CD4-positive, alpha-beta T cell treated with Interleukin-4 for 1 hour (primary cell): ENCODE results near the gene TBPL2.
"Not testable (repeated sequence)": the region's sequence is repeated elsewhere in the genome, so short reads cannot be mapped to it uniquely, and the experiment has no call there.

Experiments
- DNase-seq, 2 donors: peaks; one replicate each; pipeline ENCODE4 v3.0.0-alpha.2; 2020 to 2022

TBPL2 gene

GRCh38 chr14:55440385-55440784 lies at the start of gene TBPL2:
TBPL2 (minus strand) TSS chr14:55440616; CDS start chr14:55440449, 167 bp downstream.
- DNase-seq: no peak

- no peak for DNase-seq
These were observed 47.8 kb upstream of the TBPL2 start for GRCh38 chr14:55488204-55488603.

- DNase-seq: no peak
These were observed 42.7 kb upstream of the TBPL2 start for GRCh38 chr14:55482936-55483605.

GRCh38 chr14:55481769-55482168 lies 41.4 kb upstream of the TBPL2 start:
- DNase-seq: no peak

- DNase-seq: no peak
These were observed 37.3 kb upstream of the TBPL2 start for GRCh38 chr14:55477680-55478079.

- not testable (repeated sequence) for DNase-seq
These were observed 36.0 kb upstream of the TBPL2 start for GRCh38 chr14:55476448-55476847.

GRCh38 chr14:55473786-55474185 lies 33.4 kb upstream of the TBPL2 start:
- DNase-seq: no peak

GRCh38 chr14:55470025-55470424 lies 29.6 kb upstream of the TBPL2 start:
- DNase-seq: no peak

- DNase-seq: no peak
These were observed 26.9 kb upstream of the TBPL2 start for GRCh38 chr14:55467307-55467706.

GRCh38 chr14:55458800-55459515 lies 18.5 kb upstream of the TBPL2 start:
- DNase-seq: no peak

GRCh38 chr14:55457496-55457895 lies 17.1 kb upstream of the TBPL2 start:
- no peak for DNase-seq

GRCh38 chr14:55456411-55456810 lies 16.0 kb upstream of the TBPL2 start:
- DNase-seq: not testable (repeated sequence)

GRCh38 chr14:55454264-55455002 lies 14.0 kb upstream of the TBPL2 start:
- peak in 1 of 2 donors; percentile 27 for DNase-seq

GRCh38 chr14:55451950-55452349 lies 11.5 kb upstream of the TBPL2 start:
- no peak for DNase-seq

GRCh38 chr14:55451398-55451797 lies 11.0 kb upstream of the TBPL2 start:
- no peak for DNase-seq

GRCh38 chr14:55450987-55451386 lies 10.6 kb upstream of the TBPL2 start:
- no peak for DNase-seq

GRCh38 chr14:55450539-55450938 lies 10.1 kb upstream of the TBPL2 start:
- no peak for DNase-seq

- DNase-seq: no peak
These were observed 9.7 kb upstream of the TBPL2 start for GRCh38 chr14:55450124-55450523.

GRCh38 chr14:55449116-55449515 lies 8.7 kb upstream of the TBPL2 start:
- DNase-seq: no peak

- DNase-seq: no peak
These were observed 7.8 kb upstream of the TBPL2 start for GRCh38 chr14:55448141-55448614.

GRCh38 chr14:55446833-55447232 lies 6.4 kb upstream of the TBPL2 start:
- DNase-seq: no peak

GRCh38 chr14:55446127-55446736 lies 5.8 kb upstream of the TBPL2 start:
- peak; percentile 39 to 62 for DNase-seq

- no peak for DNase-seq
These were observed 870 bp upstream of the TBPL2 start for GRCh38 chr14:55441286-55441685.
